NCI-H2029 treated with DMSO at 0.1 percent for 48 hours (cell line): ENCODE measurements around the gene NUP214.

Experiments
- DNase-seq: peaks from one replicate; lab custom pipeline; 2025; lab: John Stamatoyannopoulos, UW

The NUP214 gene

GRCh38 chr9:131277287-131277909 lies 152.0 kb downstream of the NUP214 start:
- DNase-seq = no peak

- DNase-seq = peak; percentile 53
Measured at GRCh38 chr9:131277910-131278701, 152.7 kb downstream of the NUP214 start.

DNA sequence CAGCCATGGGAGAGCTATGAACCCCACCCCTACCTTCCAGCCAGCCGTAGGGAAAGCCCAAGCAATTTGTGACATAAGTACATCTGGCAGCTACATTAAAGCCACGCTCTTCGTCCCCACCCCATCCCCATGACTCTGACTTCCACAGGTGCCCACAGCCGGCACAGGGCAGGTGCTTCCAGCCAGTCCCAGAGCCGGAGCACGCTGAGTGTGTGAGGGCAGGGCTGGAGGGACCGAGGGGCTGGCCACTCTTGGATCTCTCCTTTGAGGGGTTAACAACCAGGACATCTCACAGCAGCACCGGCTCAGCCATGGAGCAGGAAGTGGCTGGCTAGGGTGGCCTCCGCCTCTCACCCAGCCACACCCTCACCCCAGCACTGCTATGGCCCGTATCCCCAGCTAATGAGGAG lies 153.3 kb downstream of the NUP214 start:
- no peak for DNase-seq

GRCh38 chr9:131279196-131279862 lies 153.9 kb downstream of the NUP214 start:
- DNase-seq = no peak

- no peak for DNase-seq
Measured at GRCh38 chr9:131279863-131280570, 154.6 kb downstream of the NUP214 start.

GRCh38 chr9:131280660-131281059 lies 155.3 kb downstream of the NUP214 start:
- no peak for DNase-seq

DNA sequence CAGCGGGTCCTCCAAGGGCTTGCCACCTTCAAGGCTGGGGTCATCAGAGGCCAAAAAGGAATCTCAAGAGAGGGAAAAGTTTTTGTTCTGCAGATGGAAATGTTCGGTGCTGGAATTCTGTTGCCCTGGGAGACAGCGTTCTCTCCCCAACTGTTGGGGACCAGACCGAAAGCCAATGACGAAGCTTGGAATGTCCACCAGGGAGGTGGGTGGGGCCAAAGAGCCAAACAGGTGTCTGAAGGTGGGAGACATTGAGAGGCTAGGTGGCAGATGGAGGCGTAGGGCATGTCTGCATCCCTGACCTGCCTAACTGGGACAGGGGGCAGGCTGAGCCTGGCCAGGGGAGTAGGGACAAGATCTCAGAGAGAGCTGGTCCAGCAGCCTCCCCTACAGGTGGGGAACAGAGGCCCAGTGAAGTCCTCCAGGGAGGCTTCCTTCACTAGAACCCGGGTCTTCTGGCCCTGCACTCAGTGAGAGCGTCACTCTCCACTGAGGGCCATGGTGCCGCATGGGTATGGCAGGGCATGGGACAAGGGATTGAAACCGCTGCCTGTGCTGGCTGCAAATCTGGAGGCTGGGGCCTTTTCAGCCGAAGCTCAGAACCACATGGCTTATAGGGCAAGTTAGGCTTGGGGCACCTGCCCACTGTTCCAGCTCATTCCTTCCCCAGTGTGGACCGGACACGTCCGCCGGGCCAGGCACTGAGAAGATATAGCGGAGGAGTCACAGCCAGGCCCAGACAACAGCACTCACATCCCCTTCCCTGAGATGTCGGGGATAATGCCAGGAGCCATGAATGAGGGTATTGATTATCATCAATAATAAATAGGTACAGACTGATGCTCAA lies 156.0 kb downstream of the NUP214 start:
- no peak for DNase-seq

DNA sequence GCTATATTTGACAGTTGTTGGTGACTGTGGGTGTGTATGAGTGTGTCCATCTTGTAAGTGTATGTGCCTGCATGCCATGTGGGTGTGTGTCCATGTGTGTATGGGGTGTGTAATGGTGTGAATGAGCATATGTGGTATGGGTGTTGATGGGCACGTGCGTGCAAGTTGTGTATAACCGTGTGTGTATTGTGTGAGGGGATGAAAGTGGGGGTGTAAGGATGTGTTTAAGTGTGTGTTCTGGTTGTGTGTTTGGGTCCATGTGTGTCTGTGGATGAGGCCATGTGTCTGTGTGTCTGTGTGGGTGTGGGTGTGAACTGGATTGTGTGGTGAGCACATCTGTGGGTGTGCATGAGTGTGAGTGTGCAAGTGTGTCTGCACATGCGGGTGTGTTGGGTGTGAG lies 156.8 kb downstream of the NUP214 start:
- DNase-seq = no peak

DNA sequence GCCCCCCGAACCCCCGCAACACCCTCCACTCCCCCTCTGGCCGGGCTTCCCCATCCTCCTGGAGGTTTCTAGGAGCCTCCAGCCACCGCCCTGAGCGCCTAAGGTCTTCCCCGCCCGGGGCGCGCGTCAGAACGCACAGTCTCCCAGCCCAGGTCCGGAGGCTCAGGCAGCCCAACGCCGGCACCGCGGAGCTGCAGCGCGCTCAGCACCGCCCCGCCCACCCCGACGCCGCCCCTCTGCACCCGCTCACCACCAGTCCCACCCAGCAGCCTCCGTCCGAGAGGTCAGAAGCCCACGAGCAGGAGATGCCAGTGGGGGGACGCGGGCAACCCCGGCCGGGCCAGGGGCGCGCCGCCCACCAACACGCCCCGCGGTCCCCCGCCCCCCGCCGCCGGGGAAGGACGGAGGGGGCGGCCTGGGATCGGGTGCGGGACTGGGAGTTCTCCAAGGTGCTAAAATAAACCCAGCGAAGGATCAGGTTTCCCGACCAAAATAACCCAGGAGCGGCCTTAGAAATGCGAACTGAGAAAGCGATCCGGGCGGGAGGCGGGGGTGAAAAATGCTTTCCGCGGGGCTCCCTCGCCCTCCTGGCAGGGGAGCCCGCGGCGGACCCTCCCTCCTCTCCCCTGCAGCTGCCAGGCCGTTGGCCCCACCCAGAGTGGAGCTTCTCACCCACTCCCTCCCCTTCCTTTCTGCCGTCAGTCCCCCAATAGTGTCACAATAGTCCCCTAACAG lies 157.5 kb downstream of the NUP214 start:
- DNase-seq = no peak
